GM13976 (cell line): ENCODE results near the gene PRR19.
"Not testable (repeated sequence)": the region's sequence is repeated elsewhere in the genome, so short reads cannot be mapped to it uniquely, and the experiment has no call there.

Experiments used
- DNase-seq: peaks from one replicate; pipeline ENCODE4 v3.0.0; 2012; ENCODE audit warnings: low spot score
- in situ Hi-C: fragments of 300-500 bp; cut with MboI; formaldehyde crosslinking; loops from one replicate; pipeline ENCODE4 v1.12.0; 2022; ENCODE audit warnings: low sequenced_read_pairs, mixed read lengths, inconsistent platforms; ENCODE audit not compliant: unreplicated experiment
- TF ChIP-seq, protein P1 (sequence below): IDR thresholded peaks from 2 replicates; pipeline ENCODE4 v1.5.1; 2012; ENCODE audit warnings: borderline replicate concordance, mild to moderate bottlenecking; ENCODE audit not compliant: insufficient read depth; ENCODE audit errors: extremely low read depth, missing control alignments, control extremely low read depth

Gene PRR19

DNA sequence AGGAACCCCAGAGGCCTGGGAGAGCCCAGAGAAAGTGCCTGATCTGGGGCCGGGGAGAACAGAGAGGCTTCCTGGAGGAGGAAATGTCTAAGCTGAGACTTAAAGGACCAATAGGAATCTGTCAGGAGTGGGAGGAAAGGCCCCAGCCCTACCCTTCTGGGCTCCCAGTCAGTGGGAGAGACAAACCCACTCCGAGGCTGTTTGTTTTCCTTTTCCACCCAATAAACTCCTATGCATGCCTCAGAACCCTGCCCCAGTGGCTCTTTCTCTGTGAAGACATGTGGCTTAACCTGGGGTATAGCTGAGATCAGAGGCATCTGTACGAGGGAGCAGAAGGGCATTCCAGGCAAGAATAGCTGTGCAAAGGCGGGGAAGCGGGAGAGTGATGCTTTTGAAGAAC, 25.4 kb downstream of the PRR19 start:
- TF ChIP-seq, protein P1, sequence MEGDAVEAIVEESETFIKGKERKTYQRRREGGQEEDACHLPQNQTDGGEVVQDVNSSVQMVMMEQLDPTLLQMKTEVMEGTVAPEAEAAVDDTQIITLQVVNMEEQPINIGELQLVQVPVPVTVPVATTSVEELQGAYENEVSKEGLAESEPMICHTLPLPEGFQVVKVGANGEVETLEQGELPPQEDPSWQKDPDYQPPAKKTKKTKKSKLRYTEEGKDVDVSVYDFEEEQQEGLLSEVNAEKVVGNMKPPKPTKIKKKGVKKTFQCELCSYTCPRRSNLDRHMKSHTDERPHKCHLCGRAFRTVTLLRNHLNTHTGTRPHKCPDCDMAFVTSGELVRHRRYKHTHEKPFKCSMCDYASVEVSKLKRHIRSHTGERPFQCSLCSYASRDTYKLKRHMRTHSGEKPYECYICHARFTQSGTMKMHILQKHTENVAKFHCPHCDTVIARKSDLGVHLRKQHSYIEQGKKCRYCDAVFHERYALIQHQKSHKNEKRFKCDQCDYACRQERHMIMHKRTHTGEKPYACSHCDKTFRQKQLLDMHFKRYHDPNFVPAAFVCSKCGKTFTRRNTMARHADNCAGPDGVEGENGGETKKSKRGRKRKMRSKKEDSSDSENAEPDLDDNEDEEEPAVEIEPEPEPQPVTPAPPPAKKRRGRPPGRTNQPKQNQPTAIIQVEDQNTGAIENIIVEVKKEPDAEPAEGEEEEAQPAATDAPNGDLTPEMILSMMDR = no peak
- no peak for DNase-seq
- in situ Hi-C loops = no loop called here

DNA sequence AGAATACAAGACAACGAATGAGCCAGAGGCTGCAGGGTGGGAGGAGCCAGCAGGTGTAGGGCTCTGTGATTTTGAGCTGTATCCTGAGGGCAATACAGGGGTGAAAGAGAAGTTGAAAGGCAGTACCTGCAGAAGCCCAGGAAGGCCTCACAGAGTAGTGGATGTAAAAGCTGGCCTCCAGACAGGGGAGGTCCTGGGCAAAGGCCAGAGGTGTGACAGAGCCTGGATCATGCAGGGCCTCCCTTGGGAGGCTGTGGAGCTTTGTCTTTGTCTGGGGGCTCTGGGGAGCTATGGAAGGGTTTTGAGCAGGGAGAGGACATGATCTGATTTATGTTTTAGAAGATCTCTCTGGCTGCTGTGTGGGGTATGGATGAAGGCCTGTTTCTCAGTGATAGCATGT, 26.2 kb downstream of the PRR19 start:
- TF ChIP-seq, protein P1 = no peak
- no peak for DNase-seq
- in situ Hi-C loops = no loop called here

DNA sequence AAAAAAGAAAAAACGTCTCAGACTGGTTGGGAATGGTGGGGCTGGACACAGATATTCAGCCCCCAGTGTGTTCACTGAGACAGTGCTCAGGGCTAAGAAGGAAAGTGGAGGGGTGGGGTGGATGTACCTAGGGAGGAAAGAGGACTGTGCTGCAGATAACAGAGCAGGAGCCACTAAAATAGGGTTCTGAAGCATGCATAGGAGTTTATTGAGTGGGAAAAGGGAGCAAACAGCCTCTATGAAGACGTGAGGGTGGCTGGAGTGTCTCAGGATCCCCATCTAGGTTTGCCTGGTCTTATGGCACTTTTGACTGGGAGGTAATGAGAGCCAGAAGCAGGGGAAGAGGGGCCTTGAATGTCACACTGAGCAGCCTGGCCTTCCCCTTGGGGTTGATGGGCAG, 26.9 kb downstream of the PRR19 start:
- in situ Hi-C loops = no loop called here
- no peak for DNase-seq
- TF ChIP-seq, protein P1 = no peak

DNA sequence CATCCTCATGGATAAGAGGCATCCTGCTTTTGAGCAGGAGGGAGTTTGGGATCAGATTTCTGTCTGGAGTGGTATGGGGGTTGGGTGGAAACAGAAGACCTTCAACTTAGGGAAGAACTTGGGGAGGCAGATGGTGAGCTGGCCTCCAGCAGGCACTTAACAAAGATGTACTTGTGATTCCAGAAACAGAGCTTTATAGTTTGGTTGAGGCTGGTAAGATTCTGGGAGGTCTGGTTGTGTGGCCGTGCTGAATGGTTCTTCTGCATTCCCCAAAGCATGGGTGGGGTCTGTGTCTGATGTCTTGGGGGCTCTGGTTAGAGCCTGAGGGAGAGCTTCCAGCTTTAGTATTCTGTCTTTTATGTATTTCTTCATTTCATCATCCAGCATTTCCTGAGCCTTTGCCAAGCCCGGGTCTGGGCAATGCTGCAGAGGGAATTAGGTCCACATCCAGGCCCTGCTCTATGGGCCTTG, 28.3 kb downstream of the PRR19 start:
- in situ Hi-C loops = no loop called here
- no peak for DNase-seq
- TF ChIP-seq, protein P1 = no peak

DNA sequence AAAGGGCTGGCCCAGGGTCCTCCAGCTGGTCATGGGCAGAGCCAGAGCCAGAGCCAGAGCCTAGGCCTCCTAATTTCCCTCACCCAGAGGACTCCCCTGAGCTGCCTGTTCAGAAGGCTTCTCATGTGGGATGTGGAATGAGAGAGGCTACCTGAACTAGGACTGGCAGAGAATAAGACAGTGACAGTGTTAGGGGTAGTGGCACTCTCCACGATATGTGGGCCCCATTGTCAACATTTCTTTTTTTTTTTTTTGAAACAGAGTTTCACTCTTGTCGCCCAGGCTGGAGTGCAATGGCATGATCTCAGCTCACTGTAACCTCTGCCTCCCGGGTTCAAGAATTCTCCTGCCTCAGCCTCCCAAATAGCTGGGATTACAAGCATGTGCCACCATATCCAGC, 29.4 kb downstream of the PRR19 start:
- DNase-seq, in situ Hi-C loops: not testable (repeated sequence)

DNA sequence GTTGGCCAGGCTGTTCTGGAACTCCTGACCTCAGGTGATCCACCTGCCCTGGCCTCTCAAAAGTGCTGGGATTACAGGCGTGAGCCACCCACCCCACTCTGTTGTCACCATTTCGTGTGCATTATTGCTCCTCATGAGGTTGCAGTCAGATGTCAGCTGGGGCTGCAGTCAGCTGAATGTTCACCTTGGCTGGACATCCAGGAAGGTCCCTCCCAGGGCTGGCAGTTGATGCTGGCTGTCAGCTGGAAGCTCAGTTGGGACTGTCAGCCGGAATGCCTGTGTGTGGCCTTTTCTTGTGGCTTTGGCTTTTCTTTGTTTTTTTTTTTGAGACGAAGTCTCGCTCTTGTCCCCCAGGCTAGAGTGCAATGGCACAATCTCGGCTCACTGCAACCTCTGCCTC, 30.1 kb downstream of the PRR19 start:
- no peak for DNase-seq
- TF ChIP-seq, protein P1 = no peak
- in situ Hi-C loops = no loop called here

DNA sequence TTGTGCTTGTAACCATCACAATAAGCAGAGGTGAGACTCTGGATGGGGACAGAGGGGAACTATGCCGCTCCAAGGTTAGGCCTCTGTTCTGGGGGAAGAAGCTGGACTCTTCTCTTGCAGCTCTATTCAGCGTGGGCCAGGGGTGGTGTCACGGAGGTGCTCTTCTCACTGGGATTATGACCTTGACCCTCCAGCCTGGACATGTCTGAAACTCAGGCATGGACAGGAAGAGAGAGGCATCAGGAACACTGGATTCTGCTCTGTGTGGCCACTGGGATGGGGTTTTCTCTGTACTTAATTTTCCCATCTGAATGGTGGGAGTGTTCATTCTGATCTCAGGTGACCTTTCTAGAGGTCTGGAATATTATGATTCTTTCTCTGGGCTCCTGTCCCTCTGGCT, 31.1 kb downstream of the PRR19 start:
- in situ Hi-C loops = no loop called here
- TF ChIP-seq, protein P1 = no peak
- no peak for DNase-seq
